ENCODE results near the gene RHOU. TPM values are rescaled to one million over a fixed set of nuclear protein-coding genes. Genes with fewer than 3 reads are reported as not detected.
A peak's percentile ranks its signal among the peaks of the same experiment; 100 is the strongest.
"Not testable (repeated sequence)": the region's sequence is repeated elsewhere in the genome, so short reads cannot be mapped to it uniquely, and the experiment has no call there.

Gene RHOU
- 0.10 and 0.43 TPM in 2 replicates for total RNA-seq
- 0.21 TPM for polyA plus RNA-seq (2012)

- peak; percentile 39 for DNase-seq (ENCODE audit: low read depth)
Measured at GRCh38 chr1:228734881-228735801, at the start of gene RHOU. Gene RHOU, plus strand, starts transcription at chr1:228735479. Its CDS starts 264 bp downstream, at chr1:228735743.

DNA sequence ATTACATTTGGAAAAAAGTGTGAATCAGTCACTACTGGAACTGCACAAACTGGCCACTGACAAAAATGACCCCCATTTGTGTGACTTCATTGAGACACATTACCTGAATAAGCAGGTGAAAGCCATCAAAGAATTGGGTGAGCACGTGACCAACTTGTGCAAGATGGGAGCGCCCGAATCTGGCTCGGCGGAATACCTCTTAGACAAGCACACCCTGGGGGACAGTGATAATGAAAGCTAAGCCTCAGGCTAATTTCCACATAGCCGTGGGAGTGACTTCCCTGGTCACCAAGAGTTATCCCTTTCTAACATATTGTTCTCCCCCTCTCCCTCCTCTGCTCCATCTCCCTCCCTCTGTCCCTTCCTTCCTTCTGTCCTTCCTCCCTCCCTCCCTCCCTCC is 47.7 kb upstream of the RHOU start:
- DNase-seq (ENCODE audit: low read depth): no peak

GRCh38 chr1:228689255-228689654 is 46.0 kb upstream of the RHOU start:
- no peak for DNase-seq (ENCODE audit: low read depth)

DNA sequence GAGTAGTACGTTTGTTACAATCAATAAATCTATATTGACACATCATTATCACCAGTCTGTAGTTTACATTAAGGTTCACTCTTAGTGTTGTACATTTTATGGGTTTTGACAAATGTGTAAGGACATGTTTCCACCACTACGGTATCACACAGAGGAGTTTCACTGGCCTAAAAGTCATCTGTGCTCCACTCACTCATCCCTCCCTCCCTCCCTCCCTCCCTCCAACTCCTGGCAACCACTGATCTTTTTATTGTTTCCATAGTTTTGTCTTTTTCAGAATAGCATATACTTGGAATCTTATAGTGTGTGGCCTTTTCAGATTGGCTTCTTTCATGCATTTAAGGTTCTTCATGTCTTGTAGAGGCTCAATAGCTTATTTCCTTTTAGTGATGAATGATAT is 44.1 kb upstream of the RHOU start:
- DNase-seq (ENCODE audit: low read depth): no peak

DNA sequence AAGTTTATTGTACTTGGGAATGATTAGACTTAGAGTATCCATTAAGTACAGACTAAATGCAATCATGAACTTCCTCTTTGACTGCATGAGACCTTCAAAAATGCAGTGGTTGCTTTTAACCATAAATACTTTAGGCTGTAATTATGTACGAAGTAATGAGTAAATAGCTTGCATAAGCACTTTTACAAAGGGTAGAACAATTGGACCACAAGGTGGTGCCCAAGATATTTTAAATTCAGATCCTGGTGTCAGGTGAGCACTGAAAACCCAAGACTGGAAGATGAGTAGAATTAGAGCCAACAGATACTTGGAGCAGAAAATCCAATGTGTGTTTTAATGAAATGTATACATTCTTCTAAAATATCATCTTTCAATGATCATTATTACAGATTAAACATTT is 43.4 kb upstream of the RHOU start:
- peak; percentile 14 for DNase-seq (ENCODE audit: low read depth)

GRCh38 chr1:228694447-228694846 is 40.8 kb upstream of the RHOU start:
- DNase-seq (ENCODE audit: low read depth): not testable (repeated sequence)

DNA sequence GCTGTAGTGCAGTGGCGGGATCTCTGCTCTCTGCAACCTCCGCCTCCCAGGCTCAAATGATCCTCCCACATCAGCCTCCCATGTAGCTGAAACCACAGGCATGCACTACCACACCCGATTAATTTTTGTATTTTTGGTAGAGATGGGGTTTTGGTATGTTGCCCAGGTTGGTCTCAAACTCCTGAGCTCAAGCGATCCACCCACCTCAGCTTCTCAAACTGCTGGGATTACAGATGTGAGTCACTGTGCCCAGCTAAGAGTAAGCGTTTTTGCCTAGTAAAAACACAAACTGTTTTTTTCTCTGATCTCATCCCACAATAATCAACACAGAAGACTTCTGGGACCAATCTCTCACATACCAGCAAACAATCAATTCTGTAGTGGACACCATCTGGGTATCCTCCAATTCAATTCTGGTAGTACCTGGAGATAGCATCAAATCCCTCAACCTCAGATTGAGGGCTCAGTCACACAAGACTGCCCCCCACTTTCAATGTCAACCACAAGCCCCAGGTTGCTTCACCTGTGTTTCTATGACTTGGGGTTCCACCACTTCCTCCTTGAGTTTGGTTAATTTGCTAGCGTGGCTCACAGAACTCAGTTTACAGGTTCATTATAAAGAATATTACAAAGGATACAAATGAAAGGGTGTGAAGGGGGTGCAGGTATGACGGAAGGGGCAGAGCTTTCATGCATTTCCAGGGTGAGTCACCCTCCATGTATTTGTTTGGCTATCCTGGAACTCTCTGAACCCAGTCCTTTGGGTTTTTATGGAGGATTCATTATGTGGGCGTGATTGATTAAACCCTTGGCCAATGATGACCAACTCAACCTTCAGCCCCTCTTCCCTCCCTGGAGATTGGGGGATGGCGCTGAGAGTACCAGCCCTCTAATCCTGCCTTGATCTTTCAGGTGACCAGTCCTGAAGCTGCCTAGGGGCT is 40.0 kb upstream of the RHOU start:
- DNase-seq (ENCODE audit: low read depth): no peak

DNA sequence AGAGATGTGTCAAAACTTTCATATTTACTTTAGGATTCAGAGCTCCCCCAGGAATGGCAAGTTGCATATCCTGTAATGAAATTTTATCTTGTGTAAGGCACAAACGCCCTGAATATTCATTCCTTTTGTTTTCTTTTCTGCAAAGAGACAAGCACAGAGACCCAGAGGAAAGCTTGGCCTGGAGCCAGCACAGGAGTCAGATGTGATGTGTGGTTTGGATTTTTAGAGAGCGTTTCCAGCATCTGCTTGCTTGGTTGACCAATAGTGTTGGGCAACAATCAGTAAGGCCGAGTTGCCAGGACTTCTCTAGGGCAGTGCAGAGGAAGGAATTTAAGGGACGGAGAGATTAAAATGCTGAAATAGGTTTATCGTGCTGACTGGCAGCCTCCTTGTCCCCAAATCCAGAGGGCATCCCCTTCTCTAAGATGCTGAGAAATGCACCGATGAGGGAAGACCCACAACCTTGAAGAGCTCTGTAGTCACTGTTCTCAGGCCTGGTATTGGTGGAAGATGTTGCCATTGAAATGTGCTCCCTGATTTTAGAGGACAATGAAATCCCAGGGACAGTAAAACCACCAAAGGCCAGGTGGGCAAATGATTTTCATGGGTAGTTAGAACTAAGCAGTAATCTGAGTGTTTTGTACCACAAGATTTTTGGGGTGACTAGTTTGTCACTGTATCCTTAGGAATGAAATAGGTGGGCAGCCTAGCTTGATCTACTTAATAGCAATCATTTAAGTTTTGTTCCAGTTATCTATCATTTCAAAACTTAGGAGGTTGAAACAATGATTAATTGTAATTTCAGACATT is 37.9 kb upstream of the RHOU start:
- DNase-seq (ENCODE audit: low read depth): peak; percentile 72

GRCh38 chr1:228698017-228698329 is 37.3 kb upstream of the RHOU start:
- DNase-seq (ENCODE audit: low read depth): no peak

- no peak for DNase-seq (ENCODE audit: low read depth)
Measured at GRCh38 chr1:228702433-228702832, 32.8 kb upstream of the RHOU start.

DNA sequence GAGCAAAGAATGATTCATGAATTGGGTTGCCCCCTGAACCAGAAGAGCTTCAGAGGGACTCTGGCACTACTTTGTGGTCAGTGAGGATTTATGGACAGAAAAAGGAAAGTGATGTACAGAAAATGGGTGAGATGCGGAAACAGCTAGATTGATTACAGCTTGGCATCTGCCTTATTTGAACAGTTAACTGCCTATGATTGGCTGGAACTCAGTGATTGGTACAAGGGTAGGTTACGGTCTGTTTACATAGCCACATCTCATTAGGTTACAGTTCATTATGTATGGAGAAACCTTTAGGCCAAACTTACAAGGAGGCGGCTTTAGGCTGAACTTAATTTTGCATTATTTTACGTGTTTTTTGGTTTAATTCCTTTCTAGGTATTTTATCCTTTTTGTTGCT is 29.0 kb upstream of the RHOU start:
- no peak for DNase-seq (ENCODE audit: low read depth)

DNA sequence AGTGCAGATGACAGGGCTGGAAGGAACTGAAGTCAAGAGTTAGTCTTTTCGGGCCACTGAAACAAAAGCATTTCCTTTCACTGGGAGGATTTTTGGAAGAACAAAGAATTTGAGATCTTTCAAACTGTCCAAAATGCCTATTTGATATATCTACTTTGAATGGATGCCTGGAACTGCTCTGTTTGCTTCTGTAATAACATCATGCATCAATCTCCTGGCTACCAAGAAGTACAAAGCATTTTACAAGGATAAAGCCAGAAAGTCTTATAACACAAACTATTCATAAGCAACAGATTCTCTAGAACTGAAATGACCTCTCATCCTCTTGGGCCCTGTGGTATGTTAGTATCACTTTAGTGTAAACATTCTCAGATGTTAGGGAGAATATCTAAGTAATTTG is 18.2 kb upstream of the RHOU start:
- no peak for DNase-seq (ENCODE audit: low read depth)

DNA sequence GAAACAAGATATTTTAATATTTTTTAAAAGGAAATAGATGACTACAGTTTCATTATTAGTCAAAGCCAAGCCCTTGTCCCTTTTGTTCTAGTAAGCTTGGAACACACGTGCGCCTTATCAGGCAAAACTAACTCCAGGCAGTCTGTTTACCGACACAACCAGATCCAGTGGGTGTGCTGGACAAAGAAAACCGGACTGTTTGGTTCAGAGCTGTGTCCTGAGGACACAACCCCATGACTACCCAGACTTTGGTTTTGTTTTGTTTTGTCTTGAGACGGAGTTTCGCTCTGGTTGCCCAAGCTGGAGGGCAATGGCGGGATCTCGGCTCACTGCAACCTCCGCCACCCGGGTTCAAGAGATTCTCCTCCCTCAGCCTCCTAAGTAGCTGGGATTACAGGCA is 13.9 kb upstream of the RHOU start:
- DNase-seq (ENCODE audit: low read depth): no peak

GRCh38 chr1:228723287-228723686 is 12.0 kb upstream of the RHOU start:
- no peak for DNase-seq (ENCODE audit: low read depth)

DNA sequence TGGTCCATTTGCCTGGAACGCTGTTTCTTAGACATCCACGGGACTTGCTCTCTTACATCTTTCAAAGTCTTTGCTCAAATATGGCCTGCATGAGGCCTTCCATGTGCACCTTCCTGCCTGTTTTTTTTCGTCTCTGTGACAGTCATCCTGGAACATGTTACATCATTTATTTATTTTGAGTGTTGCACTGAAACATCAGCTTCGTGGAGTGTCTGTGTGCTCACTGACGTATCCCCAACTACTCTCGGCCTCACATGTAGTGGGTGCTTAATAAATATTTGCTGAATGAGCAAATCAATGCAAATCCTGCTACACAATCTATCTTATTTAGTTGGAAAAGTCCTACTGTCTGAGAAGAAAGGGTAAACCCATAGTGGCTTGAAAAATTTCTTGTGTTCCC is 11.4 kb upstream of the RHOU start:
- no peak for DNase-seq (ENCODE audit: low read depth)

GRCh38 chr1:228725178-228725577 is 10.1 kb upstream of the RHOU start:
- DNase-seq (ENCODE audit: low read depth): no peak

DNA sequence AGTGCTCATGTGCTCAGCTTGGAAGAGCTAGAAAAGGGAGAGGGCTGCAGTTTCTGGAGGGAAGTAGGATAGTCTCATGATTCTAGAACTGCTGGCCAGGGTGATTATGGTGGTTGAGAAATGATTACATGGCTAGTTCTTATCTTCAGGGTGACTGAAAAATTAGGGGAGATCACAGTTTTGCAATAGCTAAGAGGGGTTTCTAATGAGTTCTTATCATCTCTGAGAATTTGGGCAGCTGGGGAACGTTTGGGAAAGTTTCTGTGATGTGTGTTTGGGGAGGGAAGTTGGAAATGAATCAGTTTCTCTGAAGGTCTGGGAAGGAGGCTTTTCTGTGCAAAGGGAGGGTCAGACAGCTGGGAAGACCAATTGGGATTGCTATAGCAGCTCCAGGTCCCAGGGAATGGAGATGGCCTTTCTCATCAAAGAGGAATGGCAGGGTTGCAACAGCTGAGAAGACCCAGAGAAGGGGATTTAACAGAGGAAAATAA is 7.6 kb upstream of the RHOU start:
- no peak for DNase-seq (ENCODE audit: low read depth)

GRCh38 chr1:228732426-228732825 is 2.9 kb upstream of the RHOU start:
- no peak for DNase-seq (ENCODE audit: low read depth)

DNA sequence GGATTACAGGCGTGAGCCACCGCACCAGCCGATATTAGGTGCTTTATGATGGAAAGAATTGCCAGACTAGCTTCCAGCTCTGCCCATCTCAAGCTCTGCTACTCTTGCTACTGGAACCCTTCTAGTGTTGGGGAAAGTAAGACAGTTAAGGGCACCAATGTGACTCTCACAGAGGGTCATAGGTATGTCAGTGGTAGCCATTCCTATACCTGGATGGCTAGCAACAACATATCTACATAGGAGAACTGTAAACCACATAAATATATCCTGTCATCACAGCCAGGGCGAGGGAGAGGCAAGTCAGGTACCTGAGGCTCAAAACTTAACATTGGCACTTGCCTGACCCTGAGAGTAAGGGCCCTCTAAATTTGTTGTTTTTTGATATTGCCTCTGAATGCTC is 1.7 kb upstream of the RHOU start:
- no peak for DNase-seq (ENCODE audit: low read depth)

DNA sequence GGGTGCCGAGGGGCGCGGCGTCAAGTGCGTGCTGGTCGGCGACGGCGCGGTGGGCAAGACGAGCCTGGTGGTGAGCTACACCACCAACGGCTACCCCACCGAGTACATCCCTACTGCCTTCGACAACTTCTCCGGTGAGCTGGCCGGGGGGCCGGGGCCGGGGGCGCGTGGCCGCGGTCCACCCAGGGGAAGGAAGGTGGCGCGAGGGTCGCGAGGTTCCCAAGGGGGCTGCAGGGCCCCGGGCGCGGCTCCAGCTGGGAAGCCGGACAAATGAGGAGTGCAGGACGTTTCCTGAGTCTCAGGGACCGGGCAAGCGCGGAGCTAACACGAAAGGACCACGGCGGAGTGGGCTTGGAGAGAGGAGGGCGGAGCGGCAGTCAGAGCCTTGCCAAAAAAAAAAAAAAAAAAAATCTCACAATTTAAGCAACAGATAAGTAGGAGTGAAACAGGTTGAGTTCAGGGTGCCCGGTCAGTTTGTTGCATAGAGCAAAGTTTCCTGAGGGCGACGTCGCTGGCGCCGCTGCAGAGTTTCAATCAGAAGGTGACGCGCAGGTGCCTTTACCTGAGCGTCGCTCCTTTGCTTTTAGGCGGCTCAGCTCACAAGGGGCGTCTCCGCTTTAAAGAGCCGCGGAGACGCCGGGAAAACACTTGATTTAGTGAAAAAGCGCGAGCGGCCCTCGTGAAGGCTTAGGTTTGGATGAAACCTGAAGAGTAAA is 750 bp downstream of the RHOU start:
- DNase-seq (ENCODE audit: low read depth): peak; percentile 18
